NCI-H345 treated with DMSO at 0.1 percent for 48 hours (cell line): ENCODE data around the gene SCUBE1.

Experiments used
- DNase-seq: peaks from one replicate; lab custom pipeline; 2025; ENCODE audit not compliant: unreplicated experiment; lab: John Stamatoyannopoulos, UW

The SCUBE1 gene

GRCh38 chr22:43203471-43203981 lies 139.6 kb downstream of the SCUBE1 start:
- no peak for DNase-seq

GRCh38 chr22:43202756-43203410 lies 140.3 kb downstream of the SCUBE1 start:
- DNase-seq, result no peak

- no peak for DNase-seq
Measured at GRCh38 chr22:43202326-43202725, 140.8 kb downstream of the SCUBE1 start.

- no peak for DNase-seq
Measured at GRCh38 chr22:43201486-43202219, 141.5 kb downstream of the SCUBE1 start.

DNA sequence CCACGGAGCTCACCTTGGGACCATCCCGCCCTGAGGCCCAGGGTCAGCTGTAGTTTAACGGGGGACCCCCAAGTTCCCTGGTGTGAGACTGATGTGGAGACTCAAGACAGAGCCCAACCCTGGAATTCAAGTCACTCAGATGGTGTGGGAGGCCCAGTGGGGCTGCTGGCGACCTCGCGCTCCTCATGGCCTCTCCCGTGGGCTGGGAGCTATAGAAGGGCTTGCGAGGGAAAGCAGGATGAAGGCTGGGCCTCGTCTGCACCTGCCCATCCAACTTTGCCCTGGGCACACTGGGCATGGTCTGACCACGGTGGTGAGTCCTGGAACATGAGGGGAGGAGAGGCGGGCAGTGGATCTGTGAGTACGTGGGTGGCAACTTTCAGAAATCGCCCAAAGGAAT lies 142.6 kb downstream of the SCUBE1 start:
- DNase-seq, result no peak

- DNase-seq, result no peak
Measured at GRCh38 chr22:43200031-43200430, 143.1 kb downstream of the SCUBE1 start.

- no peak for DNase-seq
Measured at GRCh38 chr22:43199541-43199940, 143.6 kb downstream of the SCUBE1 start.

DNA sequence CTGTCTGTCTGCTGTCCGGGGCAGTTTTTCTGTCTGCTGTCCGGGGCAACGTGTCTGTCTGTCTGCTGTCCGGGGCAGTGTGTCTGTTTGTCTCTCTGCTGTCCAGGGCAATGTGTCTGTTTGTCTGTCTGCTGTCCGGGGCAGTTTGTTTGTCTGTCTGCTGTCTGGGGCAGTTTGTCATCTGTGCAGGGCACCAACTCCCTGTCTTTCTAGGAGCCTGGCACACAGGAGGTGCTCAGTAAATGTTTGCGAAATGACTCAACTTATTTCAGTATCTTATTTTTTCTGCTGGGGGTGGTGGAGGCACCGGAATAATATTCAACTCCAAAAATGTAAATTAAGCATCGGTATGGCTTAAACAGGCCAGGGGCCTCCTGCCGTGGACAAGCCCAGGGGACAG lies 144.2 kb downstream of the SCUBE1 start:
- no peak for DNase-seq

DNA sequence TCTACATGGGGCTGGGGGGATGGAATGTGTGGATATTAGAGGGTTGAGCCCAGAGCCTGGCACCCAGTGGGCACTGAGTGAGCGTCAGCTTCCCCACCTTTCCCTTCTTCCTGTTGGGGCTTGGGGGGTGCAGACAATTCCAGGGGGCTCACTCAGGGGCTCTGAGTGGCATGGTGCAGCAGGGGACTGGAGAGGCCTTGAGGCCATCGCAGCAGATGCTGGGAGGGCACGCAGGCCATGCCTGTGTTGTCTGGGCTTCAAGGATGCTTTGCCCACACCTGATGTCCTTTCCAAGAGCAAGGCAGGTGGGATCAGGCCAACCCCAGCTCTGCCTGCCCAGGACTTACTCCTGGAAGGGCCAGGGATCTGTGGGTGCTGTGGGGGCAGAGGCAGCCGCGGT lies 145.0 kb downstream of the SCUBE1 start:
- no peak for DNase-seq

- DNase-seq, result no peak
Measured at GRCh38 chr22:43197271-43197941, 145.8 kb downstream of the SCUBE1 start.

- DNase-seq, result no peak
Measured at GRCh38 chr22:43191831-43192230, 151.3 kb downstream of the SCUBE1 start.

DNA sequence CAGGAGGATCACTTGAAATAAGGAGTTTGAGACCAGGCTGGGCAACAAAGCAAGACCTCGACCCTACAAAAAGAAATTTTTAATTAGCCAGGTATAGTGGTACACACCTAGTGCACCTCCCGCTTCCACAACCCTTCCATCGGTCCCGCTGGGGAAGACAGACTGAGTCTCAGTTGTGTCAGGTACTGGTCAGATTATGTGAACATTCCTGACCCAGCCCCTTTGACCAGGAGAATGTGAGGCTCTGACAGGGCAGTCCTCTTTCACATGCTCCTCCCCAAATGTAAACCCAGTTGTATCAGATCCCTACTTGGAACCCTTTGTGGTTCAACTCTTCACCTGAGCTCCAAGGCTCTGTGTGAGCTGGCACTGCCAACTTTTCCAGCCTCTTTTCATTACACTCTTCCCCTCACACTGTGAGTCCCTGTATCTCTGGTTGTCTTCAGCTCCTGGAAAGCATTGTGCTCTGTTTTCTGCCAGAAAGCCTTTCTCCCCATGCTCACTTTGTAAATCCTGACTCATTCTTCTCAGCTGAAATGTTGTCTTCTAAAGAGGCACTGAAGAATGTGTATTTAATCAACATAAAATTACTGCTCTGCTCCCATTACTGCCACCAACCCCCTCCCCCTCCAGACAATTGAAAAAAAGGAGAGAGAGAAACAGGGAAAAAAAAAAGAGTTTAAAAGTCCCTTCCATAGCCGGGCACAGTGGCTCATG lies 154.2 kb downstream of the SCUBE1 start:
- DNase-seq, result no peak

DNA sequence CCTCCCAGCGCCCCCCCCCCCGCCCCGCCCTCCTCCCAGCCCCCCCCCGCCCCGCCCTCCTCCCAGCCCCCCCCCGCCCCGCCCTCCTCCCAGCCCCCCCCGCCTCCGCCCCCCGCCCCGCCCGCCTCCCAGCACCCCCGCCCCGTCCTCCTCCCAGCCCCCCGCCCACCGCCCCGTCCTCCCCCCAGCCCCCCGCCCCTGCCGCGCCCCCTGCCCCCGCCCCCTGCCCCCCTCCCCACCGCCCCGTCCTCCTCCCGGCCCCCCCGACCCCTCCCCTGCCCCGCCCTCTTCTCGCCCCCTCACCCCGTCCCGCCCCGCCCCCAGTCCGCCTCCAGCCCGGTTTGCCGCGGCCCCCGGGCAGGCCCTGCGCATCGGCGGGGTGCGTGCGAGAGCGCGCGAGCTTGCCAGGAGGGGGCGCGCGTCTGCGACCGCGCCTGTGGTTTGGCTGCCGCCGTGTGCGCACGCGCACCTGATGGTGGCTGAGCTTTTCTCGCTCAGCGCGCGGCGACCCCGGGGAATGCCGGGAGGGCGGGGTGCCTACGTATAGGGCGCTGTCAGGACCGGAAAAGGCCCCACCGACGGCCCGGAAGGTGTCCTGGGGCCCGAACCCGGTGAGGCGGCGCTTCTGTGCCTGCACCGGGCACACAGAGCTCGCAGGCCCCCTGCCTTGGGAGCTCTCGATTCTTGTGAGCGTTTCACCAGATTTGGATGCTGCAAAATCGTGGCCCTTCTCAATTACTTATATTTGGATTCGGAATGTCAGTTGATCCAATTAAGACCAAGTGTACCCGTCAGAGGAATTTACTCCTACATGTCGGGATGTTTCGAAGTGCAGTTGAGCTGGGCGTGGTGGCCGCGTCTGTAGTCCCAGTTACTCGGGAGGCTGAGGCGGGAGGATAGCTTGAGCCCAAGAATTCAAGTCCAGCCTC lies 155.7 kb downstream of the SCUBE1 start:
- peak; percentile 81 for DNase-seq

DNA sequence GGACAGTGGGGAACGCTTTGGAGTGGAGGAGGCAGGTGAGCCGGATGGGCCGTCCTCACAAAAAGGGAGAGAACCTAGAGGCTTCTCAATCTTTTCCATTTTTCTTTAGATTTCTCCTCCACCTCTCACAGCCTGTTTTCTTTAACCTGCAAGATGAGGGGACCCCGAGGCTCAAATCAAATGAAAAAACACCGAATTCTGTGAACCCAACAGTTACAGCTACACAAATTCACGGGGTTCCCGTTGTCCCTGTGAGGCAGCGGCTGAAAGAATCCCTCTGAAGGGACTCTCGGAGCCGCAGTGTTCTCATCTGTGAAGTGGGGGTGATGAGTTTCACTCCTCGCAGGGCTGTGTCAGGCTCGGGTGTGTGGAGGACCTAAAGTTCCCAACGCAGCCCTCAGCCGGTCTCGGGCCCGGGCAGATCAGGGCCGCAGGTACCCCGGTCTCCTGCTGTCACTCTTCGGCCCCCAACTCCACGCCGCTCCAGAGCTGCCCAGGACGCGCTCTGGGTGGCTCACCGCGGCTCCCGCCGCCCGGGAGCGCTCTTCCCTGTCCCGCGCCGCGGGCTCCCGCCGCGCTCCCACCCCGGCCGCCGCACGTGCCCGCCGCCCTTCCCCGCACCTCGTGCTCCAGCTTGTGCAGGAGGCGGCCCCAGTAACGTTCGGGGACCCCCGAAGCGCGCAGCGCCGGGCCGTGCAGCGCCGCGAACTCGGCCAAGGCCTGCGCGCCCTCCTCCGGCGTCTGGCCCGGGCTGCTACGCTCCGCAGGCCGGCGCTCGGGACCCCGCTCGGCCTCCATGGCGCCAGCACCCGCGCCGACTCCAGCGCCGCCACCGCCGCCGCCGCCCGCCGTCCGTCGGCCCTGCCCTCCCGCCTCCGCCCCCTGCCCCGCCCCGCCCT lies 156.7 kb downstream of the SCUBE1 start, which contains the start of gene TTLL12:
TSS of gene TTLL12 (minus strand) at position 863 of the 899 bp plus-strand sequence. CDS start at position 798, 65 bp downstream.
- DNase-seq, result peak; percentile 13

- DNase-seq, result no peak
Measured at GRCh38 chr22:43185860-43186261, 157.3 kb downstream of the SCUBE1 start.

DNA sequence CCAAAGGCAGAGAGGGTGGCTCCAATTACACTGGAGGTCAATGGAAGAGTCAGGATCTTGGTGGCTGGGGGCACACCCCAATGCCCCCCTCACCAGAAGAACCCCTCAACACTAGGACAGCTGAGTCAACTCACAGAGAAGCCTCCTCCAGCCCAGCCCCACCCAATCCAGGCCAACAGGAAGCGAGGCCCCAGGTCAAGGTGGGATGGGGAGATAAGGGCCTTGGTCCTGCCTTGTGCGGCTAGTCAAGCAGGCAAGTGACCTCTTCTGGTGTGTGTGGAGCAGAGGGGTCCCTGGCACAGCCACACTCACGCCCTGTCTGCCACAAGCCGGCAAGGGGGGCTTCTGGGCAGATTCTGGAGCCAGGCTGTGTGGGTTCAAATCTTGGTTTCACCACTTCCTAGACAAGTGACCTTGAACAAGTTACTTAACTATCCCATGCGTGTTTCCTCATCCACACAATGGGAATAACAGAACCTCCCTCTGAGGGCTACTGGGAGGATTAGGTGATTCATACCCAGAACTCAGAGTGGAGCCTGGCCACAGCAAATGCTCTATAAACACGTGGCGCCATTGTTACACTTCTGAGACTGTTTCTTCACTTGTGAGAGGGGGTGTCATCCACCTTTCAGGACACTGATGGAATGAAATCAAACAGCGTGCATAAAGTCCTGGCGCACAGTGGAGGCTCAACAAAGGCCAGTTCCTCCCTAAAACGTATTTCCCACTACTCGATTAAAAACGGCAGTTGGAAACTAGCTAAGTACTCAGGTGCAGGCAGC lies 159.5 kb downstream of the SCUBE1 start:
- DNase-seq, result no peak

DNA sequence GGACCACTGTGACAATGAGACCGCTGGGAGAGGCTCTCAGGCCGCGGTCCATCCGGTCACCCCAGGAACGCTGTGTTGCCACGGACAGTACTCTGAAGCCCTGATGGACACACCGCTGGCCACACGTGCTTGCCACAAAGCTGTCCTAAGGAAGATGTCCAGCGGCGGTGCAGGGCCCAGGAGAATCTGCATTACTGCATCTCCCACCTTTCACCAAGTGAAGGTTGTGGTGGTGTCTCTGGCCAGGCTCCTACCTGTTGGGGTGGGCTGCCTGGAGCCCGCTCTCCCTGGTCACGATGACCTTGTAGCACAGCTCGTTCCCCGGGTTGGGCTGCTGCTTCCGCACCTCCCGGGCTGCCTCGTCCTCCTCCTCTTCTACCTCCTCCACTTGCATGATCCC lies 160.4 kb downstream of the SCUBE1 start:
- DNase-seq, result no peak

DNA sequence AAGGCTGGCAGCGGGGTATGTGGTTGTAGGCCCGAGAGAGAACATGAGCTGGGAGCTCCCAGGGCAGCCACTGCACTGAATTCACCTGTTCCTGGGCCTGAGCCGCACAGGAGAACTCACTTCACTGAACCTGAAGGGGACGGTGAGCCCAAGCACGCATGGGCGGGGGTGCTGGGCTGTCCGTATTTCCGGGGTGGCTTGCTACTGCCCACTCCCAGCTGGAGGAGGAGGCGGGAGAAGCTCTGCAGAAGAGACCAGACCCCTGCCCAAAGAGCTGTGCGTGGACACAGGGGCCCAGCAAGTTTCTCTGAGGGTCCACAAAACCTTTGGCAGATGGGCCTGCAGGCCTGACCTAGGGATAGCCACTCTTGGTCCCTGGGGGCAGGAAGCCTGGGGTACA lies 161.1 kb downstream of the SCUBE1 start:
- DNase-seq, result no peak
